T-helper 9 cell (primary cell): Measurements from ENCODE around the gene UCMA.
A peak's percentile ranks its signal among the peaks of the same experiment; 100 is the strongest.
"Not testable (repeated sequence)": the region's sequence is repeated elsewhere in the genome, so short reads cannot be mapped to it uniquely, and the experiment has no call there.

Experiments used
- DNase-seq: peaks from one replicate; pipeline ENCODE4 v3.0.0-alpha.2; 2020
- total RNA-seq, 2 donors: gene quantifications; one replicate each; lab custom pipeline; 2026; lab: John Stamatoyannopoulos, UW

Gene UCMA, protein sequence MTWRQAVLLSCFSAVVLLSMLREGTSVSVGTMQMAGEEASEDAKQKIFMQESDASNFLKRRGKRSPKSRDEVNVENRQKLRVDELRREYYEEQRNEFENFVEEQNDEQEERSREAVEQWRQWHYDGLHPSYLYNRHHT
- total RNA-seq = 0 reads per million in 2 donors

DNA sequence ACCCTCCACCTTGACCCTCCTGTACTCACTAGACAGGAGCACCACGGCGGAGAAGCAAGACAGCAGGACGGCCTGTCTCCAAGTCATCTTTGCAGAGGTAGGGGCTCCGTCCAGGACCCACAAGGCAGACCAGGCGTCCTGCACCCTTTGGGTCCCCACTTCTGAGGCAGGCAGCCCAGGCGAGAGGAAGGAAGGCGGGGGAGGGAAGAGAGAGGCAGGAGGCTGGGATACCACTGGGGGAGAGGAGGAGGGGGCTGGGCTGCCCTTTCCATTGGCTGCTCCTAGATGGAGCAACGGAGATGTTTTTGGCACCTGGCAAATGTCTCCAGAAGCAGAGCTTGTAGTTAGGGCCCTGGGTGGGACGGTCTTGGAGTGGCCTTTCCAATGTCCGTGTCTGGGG, at the start of gene UCMA:
UCMA (minus strand) TSS at position 203 of the 400 bp plus-strand sequence; CDS start at position 87, 116 bp downstream.
- no peak for DNase-seq

- not testable (repeated sequence) for DNase-seq
Observed at GRCh38 chr10:13282348-13282747, 48.2 kb upstream of the UCMA start.

DNA sequence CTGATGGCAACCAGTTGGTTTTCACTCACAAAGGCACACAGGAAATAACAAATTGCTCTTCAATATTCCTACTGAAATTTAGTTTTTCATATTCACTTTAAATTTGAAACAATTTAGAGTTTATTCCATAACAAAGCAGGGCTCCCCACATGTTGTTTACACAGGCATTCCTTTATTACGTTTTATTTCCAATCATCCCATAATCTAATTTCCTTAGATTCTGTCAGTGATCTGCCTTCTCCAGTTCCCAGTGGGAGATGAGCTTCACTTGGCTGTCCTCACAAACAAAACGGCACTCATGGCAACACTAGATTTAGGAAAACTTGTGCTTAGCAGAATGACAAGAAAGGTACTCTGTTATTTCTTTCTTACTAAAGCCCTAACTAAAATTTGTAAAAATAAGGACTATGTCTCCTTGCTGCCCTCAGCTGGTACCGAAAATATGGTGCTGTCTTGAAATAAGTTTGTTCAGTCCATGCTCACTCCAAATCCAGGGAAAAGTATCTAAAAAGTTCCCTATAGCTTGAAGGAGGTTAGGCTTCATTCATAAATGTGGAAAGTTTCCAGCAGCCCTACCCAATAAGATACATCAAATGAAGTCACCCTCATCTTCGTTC, 42.7 kb upstream of the UCMA start:
- DNase-seq = no peak

DNA sequence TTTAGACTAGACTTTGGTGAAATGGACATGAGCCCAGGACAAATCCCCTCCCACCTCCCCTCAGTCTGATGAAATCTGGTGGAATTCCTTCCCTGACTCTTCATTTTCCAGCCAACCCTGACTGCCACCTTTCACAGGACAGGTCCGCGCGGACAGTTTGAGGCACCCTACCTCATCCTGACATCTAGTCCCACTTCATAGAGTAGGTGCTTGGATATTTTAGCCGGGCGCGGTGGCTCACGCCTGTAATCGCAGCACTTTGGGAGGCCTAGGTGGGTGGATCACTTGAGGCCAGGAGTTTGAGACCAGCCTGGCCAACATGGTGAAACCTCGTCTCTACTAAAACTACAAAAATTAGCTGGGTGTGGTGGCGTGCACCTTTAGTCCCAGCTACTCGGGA, 42.0 kb upstream of the UCMA start:
- not testable (repeated sequence) for DNase-seq

DNA sequence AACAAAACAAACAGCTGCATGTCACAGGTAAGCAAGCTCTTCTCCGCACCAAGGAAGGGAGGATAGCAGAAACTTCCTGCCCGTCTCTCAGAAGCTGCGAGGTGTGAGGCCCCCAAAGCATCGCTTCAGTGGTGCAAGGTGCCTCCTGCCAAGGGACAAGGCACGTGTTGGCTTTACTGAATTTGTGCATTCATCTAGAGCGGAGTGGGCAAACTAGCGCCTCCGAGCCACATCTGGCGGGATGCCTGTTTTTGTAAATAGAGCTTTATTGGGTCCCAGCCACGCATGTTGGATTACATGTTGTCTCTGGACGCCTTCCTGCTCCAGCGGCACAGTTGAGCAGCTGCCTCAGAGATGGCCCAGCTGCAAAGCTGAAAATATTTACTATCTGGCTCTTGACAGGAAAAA, 38.0 kb upstream of the UCMA start:
- DNase-seq = no peak

DNA sequence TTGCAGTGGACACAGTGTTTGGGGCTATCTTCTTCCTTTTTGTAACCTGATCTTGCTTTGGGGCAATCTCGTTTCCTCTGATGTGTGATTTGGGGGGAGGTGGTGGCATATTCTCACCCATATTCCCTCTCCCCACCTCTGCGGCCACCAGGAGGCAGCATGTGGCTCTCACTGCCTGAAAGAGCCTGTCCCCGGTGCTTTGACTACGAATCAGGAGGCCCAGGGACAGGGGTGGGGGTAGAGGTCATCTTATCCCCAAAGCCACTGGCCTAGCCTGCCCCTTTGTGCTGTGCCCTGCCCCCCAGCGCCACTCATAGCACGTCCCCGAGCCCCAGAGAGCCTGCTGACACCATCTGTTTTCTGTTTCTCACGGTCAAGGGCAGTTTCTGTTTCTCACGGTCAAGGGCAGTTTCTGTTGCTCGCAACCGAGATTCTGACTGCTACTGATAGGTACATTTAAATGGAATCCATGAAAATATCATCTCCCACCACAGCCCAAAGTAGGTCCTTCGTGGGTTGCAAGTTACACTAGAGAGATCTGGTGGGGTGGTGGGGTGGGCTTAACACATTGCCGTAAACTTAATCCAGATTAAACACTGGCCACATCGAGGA, 37.5 kb upstream of the UCMA start:
- peak; percentile 40 for DNase-seq

DNA sequence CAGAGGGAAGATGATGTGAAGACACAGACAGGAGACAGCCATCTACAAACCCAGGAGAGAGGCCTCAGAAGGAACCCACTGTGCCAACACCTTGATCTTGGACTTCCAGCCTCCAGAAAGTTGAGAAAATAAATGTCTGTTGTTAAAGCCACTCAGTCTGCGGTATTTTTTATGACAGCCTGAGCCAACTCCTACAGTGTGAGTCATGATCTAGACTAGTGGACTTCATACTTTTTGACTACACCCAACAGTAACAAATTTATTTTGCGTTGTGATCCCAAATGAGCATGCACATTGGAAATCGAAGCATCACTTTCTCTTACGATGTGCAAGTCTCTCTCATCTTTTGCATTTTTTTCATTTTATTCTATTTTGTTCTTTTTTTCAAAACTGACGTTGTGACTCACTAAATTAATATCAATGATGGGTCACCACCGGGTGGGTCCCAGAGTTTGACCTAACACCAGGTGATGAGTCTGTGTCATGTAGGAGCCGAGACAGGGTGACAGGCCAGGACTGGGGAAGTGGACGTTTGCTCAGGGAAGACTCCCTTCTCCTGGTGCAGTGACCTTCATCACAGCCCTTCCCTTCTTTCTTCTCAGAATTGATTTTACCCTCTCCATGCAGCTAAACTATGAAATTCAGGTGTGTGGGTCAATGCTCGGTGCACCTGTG, 36.8 kb upstream of the UCMA start:
- DNase-seq = no peak

DNA sequence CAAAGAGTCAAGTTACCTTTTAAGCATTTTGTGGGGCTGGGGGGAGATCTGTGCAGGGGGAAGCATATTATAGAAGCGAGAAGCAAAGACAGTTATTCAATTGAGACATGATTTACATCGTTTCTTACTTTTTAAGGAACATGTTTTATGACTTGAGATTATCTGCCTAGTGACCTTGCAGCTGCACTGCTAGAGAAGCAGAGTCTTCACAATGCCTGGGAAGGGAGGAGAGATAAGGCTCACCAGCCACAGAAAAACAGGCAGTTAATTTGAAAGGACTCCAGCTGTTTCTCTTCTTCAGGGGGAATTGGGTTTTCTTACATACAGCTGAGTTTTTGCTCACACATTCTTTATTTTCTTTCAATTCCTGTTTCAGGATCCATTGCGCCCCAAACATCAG, 34.7 kb upstream of the UCMA start:
- DNase-seq = no peak

DNA sequence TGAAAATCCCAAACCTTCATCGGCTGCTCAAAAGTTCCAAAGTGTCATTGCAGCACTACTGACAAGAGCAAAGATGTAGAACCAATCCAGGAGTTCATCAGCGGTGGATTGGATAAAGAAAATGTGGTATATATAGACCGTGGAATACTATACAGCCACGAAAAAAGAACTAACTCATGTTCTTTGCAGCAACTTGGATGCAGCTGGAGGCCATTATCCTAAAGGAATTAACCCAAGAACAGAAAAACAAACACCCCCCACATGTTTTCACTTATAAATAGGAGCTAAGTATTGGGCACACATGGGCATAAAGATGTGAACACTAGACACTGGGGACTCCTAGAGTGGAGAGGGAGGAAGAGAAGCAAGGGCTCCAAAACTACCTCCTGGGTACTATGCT, 34.1 kb upstream of the UCMA start:
- no peak for DNase-seq

- no peak for DNase-seq
Observed at GRCh38 chr10:13263591-13263990, 29.4 kb upstream of the UCMA start.

DNA sequence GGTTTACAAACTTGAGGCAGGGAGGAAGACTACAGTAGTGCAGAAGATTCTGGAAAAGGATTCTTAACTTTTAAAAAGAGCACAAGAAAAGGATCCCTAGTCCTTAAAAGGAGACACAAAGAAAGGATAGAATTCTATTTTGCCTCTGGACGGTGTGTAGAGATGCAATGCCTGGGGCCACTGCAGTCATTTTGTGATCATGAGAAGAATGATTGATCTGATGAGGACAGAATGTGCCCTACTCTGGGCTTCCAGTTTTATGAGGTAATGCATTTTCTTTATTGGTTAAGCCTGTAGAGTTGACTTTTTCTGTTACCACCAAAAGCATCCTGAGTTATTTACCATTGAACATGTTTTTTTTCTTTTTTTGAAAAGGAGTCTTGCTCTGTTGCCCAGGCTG, 28.3 kb upstream of the UCMA start:
- no peak for DNase-seq

GRCh38 chr10:13257621-13258140, 23.5 kb upstream of the UCMA start:
- DNase-seq = no peak

GRCh38 chr10:13256627-13257026, 22.5 kb upstream of the UCMA start:
- DNase-seq = no peak

- no peak for DNase-seq
Observed at GRCh38 chr10:13253726-13254125, 19.6 kb upstream of the UCMA start.

DNA sequence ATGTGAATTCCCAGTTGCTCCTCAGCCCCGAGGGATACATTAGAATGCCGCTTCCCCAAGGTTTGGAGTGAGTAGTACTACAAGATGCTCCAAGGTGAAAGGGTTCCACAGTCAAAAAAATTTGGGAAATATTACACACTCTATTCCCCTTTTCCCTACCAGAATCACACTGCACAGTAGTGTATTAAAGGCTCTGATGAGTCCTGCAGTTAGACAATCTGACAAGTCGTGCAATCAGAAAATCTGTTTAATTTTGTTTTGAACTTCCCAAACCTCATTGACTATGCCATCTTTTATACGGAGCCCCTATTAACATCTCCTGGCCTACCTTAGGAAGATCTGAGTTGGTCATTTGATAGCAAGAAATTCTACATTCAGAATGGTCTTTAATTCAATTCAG, 13.6 kb upstream of the UCMA start:
- no peak for DNase-seq

DNA sequence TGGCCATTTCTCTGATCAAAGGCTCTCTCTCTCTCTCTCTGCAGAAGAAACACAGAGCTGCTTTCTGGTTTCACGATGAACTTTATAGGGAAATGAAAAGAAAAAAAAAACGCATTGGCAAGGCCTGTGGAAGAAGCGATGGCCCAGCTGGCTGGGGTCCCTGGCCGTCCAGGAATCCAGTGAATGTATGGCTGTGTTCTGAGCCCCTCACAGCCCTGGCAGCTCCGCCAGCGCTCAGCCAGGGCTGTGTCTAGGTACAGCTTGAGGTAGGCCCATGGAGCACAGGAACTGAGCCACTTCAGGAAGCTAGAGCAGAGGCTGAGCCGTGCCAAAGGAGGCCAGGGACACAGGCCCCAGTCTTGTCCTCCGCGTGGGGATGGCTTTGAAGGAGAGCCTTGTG, 13.1 kb upstream of the UCMA start:
- no peak for DNase-seq

GRCh38 chr10:13242260-13242659, 8.1 kb upstream of the UCMA start:
- not testable (repeated sequence) for DNase-seq

DNA sequence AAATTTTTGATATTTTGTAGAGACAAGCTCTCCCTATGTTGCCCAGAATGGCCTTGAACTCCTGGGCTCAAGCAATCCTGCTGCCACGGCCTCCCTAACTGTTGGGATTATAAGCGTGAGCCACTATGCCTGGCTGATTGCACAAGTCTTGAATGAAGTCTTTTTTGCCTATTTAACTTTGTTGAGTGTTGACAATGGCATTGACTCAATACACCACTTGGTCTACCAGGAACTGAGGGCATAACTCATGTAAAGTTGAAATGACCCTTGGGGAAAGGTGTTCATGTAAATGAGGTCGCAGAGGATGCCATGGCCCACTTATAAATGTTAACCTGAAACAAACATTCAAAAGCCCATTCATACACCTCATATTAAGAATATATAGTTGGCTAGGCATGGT, 7.4 kb upstream of the UCMA start:
- DNase-seq = no peak

DNA sequence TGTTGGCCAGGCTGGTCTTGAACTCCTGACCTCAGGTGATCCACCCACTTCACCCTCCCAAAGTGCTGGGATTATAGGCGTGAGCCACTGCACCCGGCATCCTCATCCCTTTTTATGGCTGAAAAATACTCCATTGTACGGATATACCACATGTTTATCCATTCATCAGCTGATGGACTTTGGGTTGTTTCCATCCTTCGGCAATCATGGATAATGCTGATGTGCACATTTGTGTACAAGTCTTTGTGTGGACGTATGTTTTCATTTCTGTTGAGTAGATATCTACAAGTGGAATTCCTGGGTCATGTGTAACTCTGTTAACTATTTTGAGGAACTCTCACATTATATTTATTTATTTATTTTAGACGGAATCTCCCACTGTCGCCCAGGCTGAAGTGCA, 5.7 kb upstream of the UCMA start:
- DNase-seq = no peak

GRCh38 chr10:13238271-13239077, 4.3 kb upstream of the UCMA start:
- no peak for DNase-seq

GRCh38 chr10:13236638-13237037, 2.5 kb upstream of the UCMA start:
- DNase-seq = no peak

GRCh38 chr10:13234736-13235135, 562 bp upstream of the UCMA start:
- DNase-seq = not testable (repeated sequence)

GRCh38 chr10:13233358-13233757, 816 bp downstream of the UCMA start:
- no peak for DNase-seq
